K562 (cell line): Measurements from ENCODE around the gene TACSTD2. TPM values are rescaled to one million over a fixed set of nuclear protein-coding genes. Genes with fewer than 3 reads are reported as not detected.

Experiments used
- ATAC-seq: fragments of 200-7000 bp; cut with Tn5 transposase; 3 replicates; pipeline ENCODE4 v1.9.1; 2020; ENCODE audit warnings: moderate library complexity
- BruUV-seq: library from RNA; stranded (reverse); fragments of 400-500 nt; replicated peaks from 2 replicates; lab custom pipeline; 2021; lab: Mats Ljungman, UMichigan
- CTCF ChIA-PET: fragments of 300-600 bp; formaldehyde crosslinking; extraction: SDS; loops from one replicate; lab custom pipeline; 2021; ENCODE audit warnings: low intra/inter-chr PET ratio; lab: Yijun Ruan, JAX
- POLR2A ChIA-PET: fragments of 300-600, 350-650 bp; sonication (Branson Sonifier 250); formaldehyde crosslinking; extraction: SDS; loops from one replicate; lab custom pipeline; 2021; ENCODE audit warnings: antibody characterized with exemption, inconsistent platforms; lab: Yijun Ruan, JAX
- DNase-seq, 4 experiments: peaks; one replicate each; pipeline versions ENCODE4 v3.0.0 to v3.0.0-alpha.2; 2011 to 2018; ENCODE audit warnings: low spot score in 3 of 4, mixed read lengths in 3 of 4; ENCODE audit errors: extremely low read depth in 1 of 4
- FAIRE-seq: peaks from 2 replicates; lab custom pipeline; 2011; peaks lifted over from hg19 to GRCh38; lab: Jason Lieb, UNC
- H2AFZ ChIP-seq: 2 replicates; pipeline ENCODE4 v1.6.0; 2011; ENCODE audit warnings: low read depth, low read length, control low read depth, inconsistent platforms
- H3K27ac ChIP-seq: fragments of 200-600 bp; 3 replicates; pipeline ENCODE4 v1.8.0; 2011; ENCODE audit warnings: low read depth, mild to moderate bottlenecking, control low read depth, inconsistent platforms, low read length, moderate library complexity, mixed read lengths; ENCODE audit errors: extremely low read depth
- H3K27me3 ChIP-seq, 2 experiments: fragments of 300-600 bp in 1 of 2; 2 replicates in 1 of 2; 3 replicates in 1 of 2; pipeline versions ENCODE4 v1.6.0 to v1.8.0; 2011; ENCODE audit warnings: inconsistent platforms in 2 of 2, low read length in 2 of 2, mild to moderate bottlenecking in 1 of 2, mixed read lengths in 1 of 2, moderate library complexity in 1 of 2; ENCODE audit not compliant: control insufficient read depth in 2 of 2, insufficient read depth in 2 of 2
- H3K36me3 ChIP-seq: fragments of 300-600 bp; 3 replicates; pipeline ENCODE4 v1.8.0; 2011; ENCODE audit warnings: mild to moderate bottlenecking, low read length, inconsistent platforms; ENCODE audit not compliant: control insufficient read depth, insufficient read depth
- H3K4me1 ChIP-seq, 2 experiments: fragments of 200-600 bp in 1 of 2; replicated peaks in 1 of 2; 2 replicates in 1 of 2; 3 replicates in 1 of 2; pipeline versions ENCODE4 v1.5.1 to v1.8.0; 2011; ENCODE audit warnings: inconsistent platforms in 2 of 2, low read length in 2 of 2, mild to moderate bottlenecking in 1 of 2, mixed read lengths in 1 of 2, moderate library complexity in 1 of 2; ENCODE audit not compliant: control insufficient read depth in 2 of 2, insufficient read depth in 2 of 2
- H3K4me2 ChIP-seq: 2 replicates; pipeline ENCODE4 v1.6.1; 2011; ENCODE audit warnings: low read length, control low read depth, inconsistent platforms, mixed read lengths; ENCODE audit not compliant: insufficient read depth
- H3K4me3 ChIP-seq: fragments of 200-600 bp; sonication (generic), shearing (Covaris generic); 2 replicates; pipeline ENCODE4 v1.5.1; 2016; ENCODE audit warnings: control low read depth, inconsistent platforms
- H3K79me2 ChIP-seq: fragments of 200-600 bp; 3 replicates; pipeline ENCODE4 v1.8.0; 2011; ENCODE audit warnings: low read length, inconsistent platforms; ENCODE audit not compliant: control insufficient read depth, insufficient read depth
- H3K9ac ChIP-seq, 2 experiments: 2 replicates each; pipeline versions ENCODE4 v1.6.0 to v1.6.1; 2011; ENCODE audit warnings: low read depth in 2 of 2, low read length in 2 of 2, control low read depth in 1 of 2, inconsistent platforms in 1 of 2, mild to moderate bottlenecking in 1 of 2, mixed read lengths in 1 of 2; ENCODE audit not compliant: insufficient read depth in 1 of 2
- H3K9me1 ChIP-seq: one replicate; pipeline ENCODE4 v1.6.0; 2011; ENCODE audit warnings: inconsistent platforms, mild to moderate bottlenecking, low read length, moderate library complexity; ENCODE audit not compliant: control insufficient read depth, insufficient read depth
- H3K9me3 ChIP-seq: replicated peaks from 2 replicates; pipeline ENCODE4 v1.5.1; 2011; ENCODE audit warnings: low read depth, low read length, inconsistent platforms; ENCODE audit not compliant: control insufficient read depth, insufficient read depth
- H4K20me1 ChIP-seq: replicated peaks from 2 replicates; pipeline ENCODE4 v1.6.1; 2011; ENCODE audit warnings: low read length, inconsistent platforms, mixed read lengths; ENCODE audit not compliant: control insufficient read depth, insufficient read depth
- HMBOX1 ChIP-seq: sonication (generic); IDR thresholded peaks from 2 replicates; pipeline ENCODE4 v1.6.1; 2016
- SIN3A ChIP-seq, 2 experiments: fragments of 150-350 bp in 1 of 2; IDR thresholded peaks; 2 replicates each; pipeline ENCODE4 v1.6.1; 2011 to 2016; ENCODE audit warnings: borderline replicate concordance in 2 of 2, low read depth in 2 of 2, low read length in 2 of 2, mild to moderate bottlenecking in 2 of 2, moderate library complexity in 2 of 2; ENCODE audit not compliant: control insufficient read depth in 1 of 2
- SIX5 ChIP-seq, 2 experiments: IDR thresholded peaks; 2 replicates each; pipeline ENCODE4 v1.6.1; 2011; ENCODE audit warnings: low read length in 2 of 2, borderline replicate concordance in 1 of 2, low read depth in 1 of 2, mild to moderate bottlenecking in 1 of 2, moderate library complexity in 1 of 2; ENCODE audit not compliant: insufficient read depth in 1 of 2
- TRIM28 ChIP-seq: fragments of 450-650 bp; IDR thresholded peaks from 2 replicates; pipeline ENCODE4 v1.6.1; 2017
- ZC3H11A ChIP-seq: IDR thresholded peaks from 2 replicates; pipeline ENCODE4 v1.6.1; 2012; ENCODE audit warnings: low read depth, low read length, improper control_type of control experiment
- ZKSCAN3 ChIP-seq: fragments of 250-450 bp; sonication (Bioruptor Pico); IDR thresholded peaks from 2 replicates; pipeline ENCODE4 v1.4.0; 2020
- ZNF280B ChIP-seq: fragments of 250-450 bp; sonication (Bioruptor Pico); IDR thresholded peaks from 2 replicates; pipeline ENCODE4 v1.5.1; 2021; ENCODE audit warnings: mild to moderate bottlenecking
- ZNF41 ChIP-seq: fragments of 250-450 bp; sonication (Bioruptor Pico); conservative IDR thresholded peaks from 2 replicates; pipeline ENCODE4 v1.4.0; 2020; ENCODE audit warnings: mild to moderate bottlenecking
- ZNF57 ChIP-seq: fragments of 450-650 bp; formaldehyde crosslinking; IDR thresholded peaks from 2 replicates; pipeline ENCODE4 v1.4.0; 2020; ENCODE audit warnings: mild to moderate bottlenecking, moderate library complexity
- ZNF644 ChIP-seq: fragments of 200-800 bp; sonication (Bioruptor generic); IDR thresholded peaks from 2 replicates; pipeline ENCODE4 v1.6.1; 2016; ENCODE audit warnings: low read depth, missing genetic modification characterization, missing compliant biosample characterization
- ZSCAN29 ChIP-seq: fragments of 450-650 bp; IDR thresholded peaks from 2 replicates; pipeline ENCODE4 v1.6.1; 2017
- WGBS: fragments of 100-300 bp; shearing (Covaris generic); methylation state at CpG from one replicate; pipeline ENCODE4 v1.1.6; 2016; ENCODE audit warnings: low coverage, mixed read lengths; ENCODE audit not compliant: insufficient coverage; ENCODE audit errors: missing lambda C conversion rate; 5-methylcytosine and 5-hydroxymethylcytosine counted together
- in situ Hi-C: fragments of 300-500 bp; cut with MboI; formaldehyde crosslinking; loops from 4 replicates; pipeline ENCODE4 v1.15.0; 2018; ENCODE audit warnings: inconsistent platforms, mixed read lengths
- intact Hi-C: fragments of 100-400 bp; cut with micrococcal nuclease; formaldehyde crosslinking; loops from 2 replicates; pipeline ENCODE4 v1.14.2; 2022
- polyA plus RNA-seq, 8 experiments: library from polyadenylated mRNA; depleted of rRNA in 4 of 8; stranded (reverse) in 5 of 8; unstranded in 3 of 8; fragments of >200 nt; fragmentation: Nextera tagmentation in 2 of 8; fragmentation: Illumina TruSeq in 1 of 8; extraction: Ambion mirVana in 2 of 8; extraction: Trizol in 1 of 8; gene quantifications; 2 replicates each; pipeline versions ENCODE4 v1.2.1 to v1.2.3, GENCODE V29; 2011 to 2014; ENCODE audit warnings: inconsistent platforms in 1 of 8, missing spikeins in 1 of 8
- total RNA-seq, 7 experiments: library from RNA; depleted of rRNA in 6 of 7; stranded (reverse); fragments of >200 nt in 6 of 7; fragmentation: Illumina TruSeq in 2 of 7; extraction: Trizol in 2 of 7; gene quantifications; 2 replicates each; pipeline versions ENCODE4 v1.2.1 to v1.2.3, GENCODE V29; 2011 to 2021; ENCODE audit warnings: low replicate concordance in 1 of 7
- TF ChIP-seq, protein P1 (sequence below), 2 experiments: fragments of 450-650 bp; IDR thresholded peaks; 2 replicates each; pipeline ENCODE4 v1.6.1; 2018; ENCODE audit warnings: mild to moderate bottlenecking in 2 of 2, low read depth in 1 of 2; ENCODE audit not compliant: partially characterized antibody in 2 of 2
- TF ChIP-seq, protein P2 (sequence below): fragments of 450-650 bp; IDR thresholded peaks from 2 replicates; pipeline ENCODE4 v1.6.1; 2016

TACSTD2 gene
- total and polyA plus RNA-seq, 9 of the 15 experiments (the other 6 are each of a cell fraction or from before 2014, with no cell fraction given), result 0.04 to 0.31 TPM; not detected in 7

- TF ChIP-seq SIN3A (IDR thresholded peaks at IDR 0.05; ENCODE audit: borderline replicate concordance in 2 of 2, control insufficient read depth in 1 of 2, low read depth in 2 of 2, low read length in 2 of 2), result no peak
- TF ChIP-seq ZNF41 (CRISPR knock-in tag), result no peak
Observed at GRCh38 chr1:58594546-58594945, 17.5 kb upstream of the TACSTD2 start (continued).

- 4% methylated on average over 5 of the region's 5 CpGs for WGBS
- FAIRE-seq (no peak), ATAC-seq (no peak), DNase-seq (no peak)
- no peak overlapping the region for H3K4me3 ChIP-seq
- no peaks in the 10 kb centered on the region for H4K20me1 ChIP-seq
- no peak overlapping the region for H2AFZ ChIP-seq
- peaks cover 3 to 22% of the 10 kb centered on the region in 2 experiments; a peak in 4 of 5 replicates for H3K27me3 ChIP-seq
- POLR2A ChIA-PET, result interaction anchor here (0.8 to 2.4 kb wide), 2 partner anchors 21 to 428 kb away, joined by 3 to 5 read pairs; no protein-coding TSS in a partner anchor
- H3K4me1 ChIP-seq, result peaks cover 0 to 3% of the 10 kb centered on the region in 2 experiments; a peak in 2 of 5 replicates
- no peaks in the 10 kb centered on the region for H3K36me3 ChIP-seq
- in situ Hi-C loops, result no loop called here
- intact Hi-C loops, result no loop called here
- no peaks in the 10 kb centered on the region for H3K79me2 ChIP-seq
- no TSS peak for BruUV-seq
- no peak overlapping the region for H3K27ac ChIP-seq
- no peak overlapping the region for H3K9ac ChIP-seq
- H3K9me3 ChIP-seq, result no peaks in the 10 kb centered on the region
- H3K9me1 ChIP-seq, result no peaks in the 10 kb centered on the region
- CTCF ChIA-PET, result no interaction called here
- H3K4me2 ChIP-seq, result no peak overlapping the region
- TF ChIP-seq ZNF57 (no peak), ZNF644 (no peak), ZC3H11A (no peak), HMBOX1 (no peak), TRIM28 (no peak), SIX5 (IDR thresholded peaks at IDR 0.05; ENCODE audit: borderline replicate concordance in 1 of 2, insufficient read depth in 1 of 2, low read depth in 1 of 2, low read length in 2 of 2) (no peak), ZSCAN29 (no peak), ZKSCAN3 (no peak), ZNF280B (CRISPR knock-in tag) (no peak)
- TF ChIP-seq, protein P1, sequence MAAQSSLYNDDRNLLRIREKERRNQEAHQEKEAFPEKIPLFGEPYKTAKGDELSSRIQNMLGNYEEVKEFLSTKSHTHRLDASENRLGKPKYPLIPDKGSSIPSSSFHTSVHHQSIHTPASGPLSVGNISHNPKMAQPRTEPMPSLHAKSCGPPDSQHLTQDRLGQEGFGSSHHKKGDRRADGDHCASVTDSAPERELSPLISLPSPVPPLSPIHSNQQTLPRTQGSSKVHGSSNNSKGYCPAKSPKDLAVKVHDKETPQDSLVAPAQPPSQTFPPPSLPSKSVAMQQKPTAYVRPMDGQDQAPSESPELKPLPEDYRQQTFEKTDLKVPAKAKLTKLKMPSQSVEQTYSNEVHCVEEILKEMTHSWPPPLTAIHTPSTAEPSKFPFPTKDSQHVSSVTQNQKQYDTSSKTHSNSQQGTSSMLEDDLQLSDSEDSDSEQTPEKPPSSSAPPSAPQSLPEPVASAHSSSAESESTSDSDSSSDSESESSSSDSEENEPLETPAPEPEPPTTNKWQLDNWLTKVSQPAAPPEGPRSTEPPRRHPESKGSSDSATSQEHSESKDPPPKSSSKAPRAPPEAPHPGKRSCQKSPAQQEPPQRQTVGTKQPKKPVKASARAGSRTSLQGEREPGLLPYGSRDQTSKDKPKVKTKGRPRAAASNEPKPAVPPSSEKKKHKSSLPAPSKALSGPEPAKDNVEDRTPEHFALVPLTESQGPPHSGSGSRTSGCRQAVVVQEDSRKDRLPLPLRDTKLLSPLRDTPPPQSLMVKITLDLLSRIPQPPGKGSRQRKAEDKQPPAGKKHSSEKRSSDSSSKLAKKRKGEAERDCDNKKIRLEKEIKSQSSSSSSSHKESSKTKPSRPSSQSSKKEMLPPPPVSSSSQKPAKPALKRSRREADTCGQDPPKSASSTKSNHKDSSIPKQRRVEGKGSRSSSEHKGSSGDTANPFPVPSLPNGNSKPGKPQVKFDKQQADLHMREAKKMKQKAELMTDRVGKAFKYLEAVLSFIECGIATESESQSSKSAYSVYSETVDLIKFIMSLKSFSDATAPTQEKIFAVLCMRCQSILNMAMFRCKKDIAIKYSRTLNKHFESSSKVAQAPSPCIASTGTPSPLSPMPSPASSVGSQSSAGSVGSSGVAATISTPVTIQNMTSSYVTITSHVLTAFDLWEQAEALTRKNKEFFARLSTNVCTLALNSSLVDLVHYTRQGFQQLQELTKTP (IDR thresholded peaks at IDR 0.05; ENCODE audit: low read depth in 1 of 2, partially characterized antibody in 2 of 2), result no peak
- TF ChIP-seq, protein P2, sequence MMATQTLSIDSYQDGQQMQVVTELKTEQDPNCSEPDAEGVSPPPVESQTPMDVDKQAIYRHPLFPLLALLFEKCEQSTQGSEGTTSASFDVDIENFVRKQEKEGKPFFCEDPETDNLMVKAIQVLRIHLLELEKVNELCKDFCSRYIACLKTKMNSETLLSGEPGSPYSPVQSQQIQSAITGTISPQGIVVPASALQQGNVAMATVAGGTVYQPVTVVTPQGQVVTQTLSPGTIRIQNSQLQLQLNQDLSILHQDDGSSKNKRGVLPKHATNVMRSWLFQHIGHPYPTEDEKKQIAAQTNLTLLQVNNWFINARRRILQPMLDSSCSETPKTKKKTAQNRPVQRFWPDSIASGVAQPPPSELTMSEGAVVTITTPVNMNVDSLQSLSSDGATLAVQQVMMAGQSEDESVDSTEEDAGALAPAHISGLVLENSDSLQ, result no peak
Observed at GRCh38 chr1:58592522-58593134, 15.6 kb upstream of the TACSTD2 start.
